OCI-LY7 (cell line): Measurements from ENCODE around the gene ADCY5.

Experiments
- EZH2phosphoT487 ChIP-seq: fragments of 200-600 bp; sonication (generic); IDR thresholded peaks from 2 replicates; pipeline ENCODE4 v1.6.1; 2018; ENCODE audit warnings: low read depth, borderline replicate concordance, mild to moderate bottlenecking, mixed run types, antibody characterized with exemption, low read length, moderate library complexity, mixed read lengths
- TF ChIP-seq, protein P1 (sequence below): fragments of 200-600 bp; sonication (generic); conservative IDR thresholded peaks from 2 replicates; pipeline ENCODE4 v1.5.1; 2014; ENCODE audit warnings: mild to moderate bottlenecking, antibody characterized with exemption, low read length, moderate library complexity, mixed read lengths

DNA sequence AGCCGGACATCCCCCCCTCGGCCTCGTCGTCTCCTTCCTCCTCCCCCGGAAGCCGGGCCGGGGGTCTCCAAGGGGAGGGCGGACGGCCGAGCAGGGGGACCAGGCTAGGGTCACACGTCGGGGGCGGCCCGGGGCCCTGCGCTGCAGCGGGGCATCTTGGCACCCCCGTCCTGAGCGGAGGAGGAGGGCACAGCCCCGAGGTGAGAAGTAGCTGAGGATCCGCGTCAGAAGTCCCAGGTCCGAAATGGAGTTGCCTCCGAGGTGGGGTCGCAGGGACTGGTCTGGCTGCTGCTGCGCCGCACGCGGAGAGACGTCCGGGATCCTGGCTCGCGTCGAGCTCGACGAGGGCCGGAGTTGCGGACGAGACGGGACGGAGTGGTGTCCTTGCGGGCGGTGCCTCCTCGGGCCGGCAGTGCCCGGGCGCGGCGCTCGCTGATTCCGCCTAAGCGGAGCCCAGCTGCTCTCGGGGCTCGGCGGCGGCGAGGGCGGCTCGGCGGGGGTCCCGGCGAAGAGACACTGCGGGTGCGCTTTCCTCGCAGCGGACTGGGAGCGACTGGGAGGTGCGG is at the start of gene ADCY5:
- TF ChIP-seq, protein P1, sequence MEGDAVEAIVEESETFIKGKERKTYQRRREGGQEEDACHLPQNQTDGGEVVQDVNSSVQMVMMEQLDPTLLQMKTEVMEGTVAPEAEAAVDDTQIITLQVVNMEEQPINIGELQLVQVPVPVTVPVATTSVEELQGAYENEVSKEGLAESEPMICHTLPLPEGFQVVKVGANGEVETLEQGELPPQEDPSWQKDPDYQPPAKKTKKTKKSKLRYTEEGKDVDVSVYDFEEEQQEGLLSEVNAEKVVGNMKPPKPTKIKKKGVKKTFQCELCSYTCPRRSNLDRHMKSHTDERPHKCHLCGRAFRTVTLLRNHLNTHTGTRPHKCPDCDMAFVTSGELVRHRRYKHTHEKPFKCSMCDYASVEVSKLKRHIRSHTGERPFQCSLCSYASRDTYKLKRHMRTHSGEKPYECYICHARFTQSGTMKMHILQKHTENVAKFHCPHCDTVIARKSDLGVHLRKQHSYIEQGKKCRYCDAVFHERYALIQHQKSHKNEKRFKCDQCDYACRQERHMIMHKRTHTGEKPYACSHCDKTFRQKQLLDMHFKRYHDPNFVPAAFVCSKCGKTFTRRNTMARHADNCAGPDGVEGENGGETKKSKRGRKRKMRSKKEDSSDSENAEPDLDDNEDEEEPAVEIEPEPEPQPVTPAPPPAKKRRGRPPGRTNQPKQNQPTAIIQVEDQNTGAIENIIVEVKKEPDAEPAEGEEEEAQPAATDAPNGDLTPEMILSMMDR = no peak
- TF ChIP-seq EZH2phosphoT487 = no peak
